SK-N-SH (cell line): Measurements from ENCODE around the gene MAMDC4.

Experiments
- ELF1 ChIP-seq: IDR thresholded peaks from 2 replicates; pipeline ENCODE4 v1.4.0; 2012
- EP300 ChIP-seq, 2 experiments: IDR thresholded peaks; 2 replicates each; pipeline versions ENCODE4 v1.4.0 to v1.6.1; 2012; ENCODE audit warnings: borderline replicate concordance in 1 of 2, low read depth in 1 of 2, low read length in 1 of 2
- EZH2phosphoT487 ChIP-seq: fragments of 200-600 bp; sonication (generic); IDR thresholded peaks from 2 replicates; pipeline ENCODE4 v1.6.1; 2017; ENCODE audit warnings: low read depth, mixed run types, mild to moderate bottlenecking, antibody characterized with exemption, moderate library complexity, borderline replicate concordance
- FOSL2 ChIP-seq: IDR thresholded peaks from 2 replicates; pipeline ENCODE4 v1.4.0; 2012; ENCODE audit warnings: low read depth, mild to moderate bottlenecking, moderate library complexity, borderline replicate concordance
- GABPA ChIP-seq: IDR thresholded peaks from 2 replicates; pipeline ENCODE4 v1.4.0; 2012; ENCODE audit warnings: low read depth, mild to moderate bottlenecking
- JUND ChIP-seq: IDR thresholded peaks from 2 replicates; pipeline ENCODE4 v1.4.0; 2012
- MXI1 ChIP-seq: IDR thresholded peaks from 2 replicates; pipeline ENCODE4 v1.6.1; 2012; ENCODE audit warnings: mild to moderate bottlenecking, low read depth, low read length, improper control_type of control experiment
- RAD21 ChIP-seq: IDR thresholded peaks from 2 replicates; pipeline ENCODE4 v1.6.1; 2012; ENCODE audit warnings: mild to moderate bottlenecking, low read length
- RCOR1 ChIP-seq: fragments of 150-350 bp; IDR thresholded peaks from 2 replicates; pipeline ENCODE4 v1.6.1; 2017; ENCODE audit warnings: antibody characterized with exemption, low read length
- RFX5 ChIP-seq: IDR thresholded peaks from 2 replicates; pipeline ENCODE4 v1.6.1; 2012; ENCODE audit warnings: mild to moderate bottlenecking, improper control_type of control experiment, low read length
- TAF1 ChIP-seq: IDR thresholded peaks from 2 replicates; pipeline ENCODE4 v1.6.1; 2012; ENCODE audit warnings: low read depth, mild to moderate bottlenecking, low read length, moderate library complexity, borderline replicate concordance
- TF ChIP-seq, protein P1 (sequence below): fragments of 200-600 bp; sonication (generic); IDR thresholded peaks from 2 replicates; pipeline ENCODE4 v1.6.1; 2017; ENCODE audit warnings: antibody characterized with exemption, mild to moderate bottlenecking, moderate library complexity
- TF ChIP-seq, protein P2 (sequence below): IDR thresholded peaks from 2 replicates; pipeline ENCODE4 v1.6.1; 2012; ENCODE audit warnings: mild to moderate bottlenecking, low read depth, low read length, moderate library complexity

DNA sequence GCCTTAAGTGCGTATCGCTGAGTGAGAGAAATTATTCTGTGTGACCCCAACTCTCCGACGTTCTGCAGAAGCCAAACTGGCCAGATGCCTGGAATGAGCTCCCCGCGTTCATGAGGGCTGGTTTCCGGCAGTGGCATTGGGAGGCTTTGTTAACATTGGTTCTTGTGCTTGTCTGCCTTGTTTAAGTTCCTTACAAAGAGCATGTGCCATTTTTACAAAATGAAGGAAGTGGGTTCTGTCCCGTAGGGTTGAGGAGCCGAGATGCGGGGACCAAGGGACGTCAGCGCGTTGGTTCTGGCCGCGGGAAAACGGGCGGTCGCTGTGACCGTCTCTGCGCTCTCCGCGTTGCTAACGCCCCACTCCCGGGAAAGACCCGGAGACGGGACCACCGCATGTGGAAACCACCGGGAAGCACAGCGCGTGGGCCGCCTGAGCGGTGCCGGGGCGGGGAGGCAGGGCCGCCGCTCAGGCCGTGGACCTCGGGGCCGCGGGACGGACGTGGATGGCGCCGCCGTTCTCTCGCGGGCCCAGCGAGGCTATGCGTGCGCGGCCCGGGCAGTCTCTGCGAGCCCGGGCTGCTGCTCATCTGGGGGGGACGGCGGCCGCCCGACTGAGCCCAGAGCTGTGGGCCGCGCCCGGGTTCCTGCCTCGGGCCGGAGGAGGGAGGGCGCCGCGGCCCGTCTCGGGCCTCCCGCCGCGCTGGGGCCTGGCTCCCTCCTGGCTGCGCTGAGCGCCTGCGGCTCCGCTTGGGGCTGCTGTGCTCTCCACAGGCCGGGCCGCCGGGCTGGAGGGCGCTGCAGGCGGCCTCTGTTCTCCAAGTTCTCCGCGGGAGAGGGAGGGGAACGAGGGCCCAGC lies 30.9 kb upstream of the MAMDC4 start:
- TF ChIP-seq, protein P1, sequence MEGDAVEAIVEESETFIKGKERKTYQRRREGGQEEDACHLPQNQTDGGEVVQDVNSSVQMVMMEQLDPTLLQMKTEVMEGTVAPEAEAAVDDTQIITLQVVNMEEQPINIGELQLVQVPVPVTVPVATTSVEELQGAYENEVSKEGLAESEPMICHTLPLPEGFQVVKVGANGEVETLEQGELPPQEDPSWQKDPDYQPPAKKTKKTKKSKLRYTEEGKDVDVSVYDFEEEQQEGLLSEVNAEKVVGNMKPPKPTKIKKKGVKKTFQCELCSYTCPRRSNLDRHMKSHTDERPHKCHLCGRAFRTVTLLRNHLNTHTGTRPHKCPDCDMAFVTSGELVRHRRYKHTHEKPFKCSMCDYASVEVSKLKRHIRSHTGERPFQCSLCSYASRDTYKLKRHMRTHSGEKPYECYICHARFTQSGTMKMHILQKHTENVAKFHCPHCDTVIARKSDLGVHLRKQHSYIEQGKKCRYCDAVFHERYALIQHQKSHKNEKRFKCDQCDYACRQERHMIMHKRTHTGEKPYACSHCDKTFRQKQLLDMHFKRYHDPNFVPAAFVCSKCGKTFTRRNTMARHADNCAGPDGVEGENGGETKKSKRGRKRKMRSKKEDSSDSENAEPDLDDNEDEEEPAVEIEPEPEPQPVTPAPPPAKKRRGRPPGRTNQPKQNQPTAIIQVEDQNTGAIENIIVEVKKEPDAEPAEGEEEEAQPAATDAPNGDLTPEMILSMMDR = no peak
- TF ChIP-seq EP300 (IDR thresholded peaks at IDR 0.05; ENCODE audit: borderline replicate concordance in 1 of 2, low read depth in 1 of 2, low read length in 1 of 2) (no peak), JUND (no peak), RFX5 (no peak), EZH2phosphoT487 (no peak), TAF1 (no peak), MXI1 (no peak), GABPA (no peak), RCOR1 (no peak), RAD21 (no peak), FOSL2 (no peak), ELF1 (no peak)
- TF ChIP-seq, protein P2, sequence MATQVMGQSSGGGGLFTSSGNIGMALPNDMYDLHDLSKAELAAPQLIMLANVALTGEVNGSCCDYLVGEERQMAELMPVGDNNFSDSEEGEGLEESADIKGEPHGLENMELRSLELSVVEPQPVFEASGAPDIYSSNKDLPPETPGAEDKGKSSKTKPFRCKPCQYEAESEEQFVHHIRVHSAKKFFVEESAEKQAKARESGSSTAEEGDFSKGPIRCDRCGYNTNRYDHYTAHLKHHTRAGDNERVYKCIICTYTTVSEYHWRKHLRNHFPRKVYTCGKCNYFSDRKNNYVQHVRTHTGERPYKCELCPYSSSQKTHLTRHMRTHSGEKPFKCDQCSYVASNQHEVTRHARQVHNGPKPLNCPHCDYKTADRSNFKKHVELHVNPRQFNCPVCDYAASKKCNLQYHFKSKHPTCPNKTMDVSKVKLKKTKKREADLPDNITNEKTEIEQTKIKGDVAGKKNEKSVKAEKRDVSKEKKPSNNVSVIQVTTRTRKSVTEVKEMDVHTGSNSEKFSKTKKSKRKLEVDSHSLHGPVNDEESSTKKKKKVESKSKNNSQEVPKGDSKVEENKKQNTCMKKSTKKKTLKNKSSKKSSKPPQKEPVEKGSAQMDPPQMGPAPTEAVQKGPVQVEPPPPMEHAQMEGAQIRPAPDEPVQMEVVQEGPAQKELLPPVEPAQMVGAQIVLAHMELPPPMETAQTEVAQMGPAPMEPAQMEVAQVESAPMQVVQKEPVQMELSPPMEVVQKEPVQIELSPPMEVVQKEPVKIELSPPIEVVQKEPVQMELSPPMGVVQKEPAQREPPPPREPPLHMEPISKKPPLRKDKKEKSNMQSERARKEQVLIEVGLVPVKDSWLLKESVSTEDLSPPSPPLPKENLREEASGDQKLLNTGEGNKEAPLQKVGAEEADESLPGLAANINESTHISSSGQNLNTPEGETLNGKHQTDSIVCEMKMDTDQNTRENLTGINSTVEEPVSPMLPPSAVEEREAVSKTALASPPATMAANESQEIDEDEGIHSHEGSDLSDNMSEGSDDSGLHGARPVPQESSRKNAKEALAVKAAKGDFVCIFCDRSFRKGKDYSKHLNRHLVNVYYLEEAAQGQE = no peak
